Endothelial cell of umbilical vein (primary cell): ENCODE results near the gene CALY. TPM values are rescaled to one million over a fixed set of nuclear protein-coding genes. Genes with fewer than 3 reads are reported as not detected.

Experiments used
- BruUV-seq: library from RNA; stranded (reverse); fragments of 400-500 nt; replicated peaks from 2 replicates; lab custom pipeline; 2021; lab: Mats Ljungman, UMichigan
- CTCF ChIA-PET: fragments of 300-600, 350-600 bp; sonication (Branson Sonifier 250); formaldehyde crosslinking; loops from one replicate; lab custom pipeline; 2021; ENCODE audit warnings: antibody characterized with exemption, inconsistent platforms; lab: Charles Lee
- POLR2A ChIA-PET: fragments of 300-600, 350-600 bp; sonication (Branson Sonifier 250); formaldehyde crosslinking; loops from one replicate; lab custom pipeline; 2021; ENCODE audit warnings: antibody characterized with exemption, inconsistent platforms; lab: Charles Lee
- DNase-seq: peaks from one replicate; pipeline ENCODE4 v3.0.0-alpha.2; 2011; ENCODE audit warnings: low read depth, low spot score
- FAIRE-seq: peaks from 2 replicates; lab custom pipeline; 2011; peaks lifted over from hg19 to GRCh38; lab: Jason Lieb, UNC
- H2AFZ ChIP-seq: 2 replicates; pipeline ENCODE4 v1.6.0; 2012; ENCODE audit warnings: low read depth, low read length, control low read depth, inconsistent platforms
- H3K27ac ChIP-seq: 2 replicates; pipeline ENCODE4 v1.5.1; 2011; ENCODE audit warnings: low read depth, mild to moderate bottlenecking, control low read depth, low read length, moderate library complexity; ENCODE audit not compliant: insufficient read depth
- H3K27me3 ChIP-seq, 2 experiments: 2 replicates each; pipeline versions ENCODE4 v1.6.0 to v1.6.1; 2011; ENCODE audit warnings: low read length in 2 of 2, mixed read lengths in 1 of 2; ENCODE audit not compliant: control insufficient read depth in 2 of 2, insufficient read depth in 2 of 2
- H3K36me3 ChIP-seq, 2 experiments: 2 replicates in 1 of 2; 3 replicates in 1 of 2; pipeline ENCODE4 v1.5.1; 2011; ENCODE audit warnings: low read length in 2 of 2, mild to moderate bottlenecking in 1 of 2, moderate library complexity in 1 of 2; ENCODE audit not compliant: control insufficient read depth in 2 of 2, insufficient read depth in 2 of 2; ENCODE audit errors: extremely low read depth in 1 of 2
- H3K4me1 ChIP-seq: 3 replicates; pipeline ENCODE4 v1.5.1; 2011; ENCODE audit warnings: mild to moderate bottlenecking, low read length; ENCODE audit not compliant: control insufficient read depth, insufficient read depth; ENCODE audit errors: extremely low read depth
- H3K4me2 ChIP-seq: 2 replicates; pipeline ENCODE4 v1.6.1; 2011; ENCODE audit warnings: low read length, control low read depth, mixed read lengths; ENCODE audit not compliant: insufficient read depth
- H3K4me3 ChIP-seq, 3 experiments: fragments of 200-600 bp in 1 of 3; sonication (generic), shearing (Covaris generic) in 1 of 3; replicated peaks in 1 of 3; 2 replicates each; pipeline ENCODE4 v1.5.1; 2011 to 2016; ENCODE audit warnings: control low read depth in 3 of 3, low read length in 3 of 3, mild to moderate bottlenecking in 2 of 3, inconsistent platforms in 1 of 3, low read depth in 1 of 3, moderate library complexity in 1 of 3; ENCODE audit not compliant: insufficient read depth in 1 of 3
- H3K79me2 ChIP-seq: 2 replicates; pipeline ENCODE4 v1.6.0; 2012; ENCODE audit warnings: low read length, inconsistent platforms; ENCODE audit not compliant: control insufficient read depth, insufficient read depth
- H3K9ac ChIP-seq: replicated peaks from 2 replicates; pipeline ENCODE3; 2011; ENCODE audit warnings: low read length, control low read depth; ENCODE audit not compliant: insufficient read depth; ENCODE audit errors: extremely low read depth
- H3K9me1 ChIP-seq: replicated peaks from 3 replicates; pipeline ENCODE4 v1.6.0; 2011; ENCODE audit warnings: mild to moderate bottlenecking, low read length; ENCODE audit not compliant: control insufficient read depth, insufficient read depth; ENCODE audit errors: extremely low read depth
- H3K9me3 ChIP-seq: replicated peaks from 2 replicates; pipeline ENCODE4 v1.5.1; 2012; ENCODE audit warnings: low read length, inconsistent platforms; ENCODE audit not compliant: control insufficient read depth, insufficient read depth
- H4K20me1 ChIP-seq: replicated peaks from 2 replicates; pipeline ENCODE3; 2011; ENCODE audit warnings: mild to moderate bottlenecking, low read length; ENCODE audit not compliant: control insufficient read depth, insufficient read depth; ENCODE audit errors: extremely low read depth
- EZH2 ChIP-seq: IDR thresholded peaks from 2 replicates; pipeline ENCODE4 v1.6.1; 2012; ENCODE audit warnings: borderline replicate concordance, low read depth, mild to moderate bottlenecking, moderate library complexity, low read length, inconsistent platforms; ENCODE audit not compliant: severe bottlenecking
- FOS ChIP-seq: IDR thresholded peaks from 2 replicates; pipeline ENCODE4 v1.6.1; 2011; ENCODE audit warnings: mild to moderate bottlenecking, low read length, moderate library complexity, borderline replicate concordance; ENCODE audit not compliant: insufficient read depth
- GATA2 ChIP-seq: IDR thresholded peaks from 2 replicates; pipeline ENCODE4 v1.7.0; 2011; ENCODE audit warnings: low read depth, mild to moderate bottlenecking, moderate library complexity, mixed read lengths, low read length; ENCODE audit not compliant: insufficient read length, insufficient read depth
- JUN ChIP-seq: IDR thresholded peaks from 2 replicates; pipeline ENCODE4 v1.6.1; 2011; ENCODE audit warnings: borderline replicate concordance, low read depth; ENCODE audit not compliant: insufficient read length, insufficient read depth
- MYC ChIP-seq: IDR thresholded peaks from one replicate; pipeline ENCODE4 v1.6.1; 2011; ENCODE audit warnings: mild to moderate bottlenecking, low read depth, low read length
- POLR2A ChIP-seq: IDR thresholded peaks from 2 replicates; pipeline ENCODE4 v1.6.1; 2012; ENCODE audit warnings: low read depth, mild to moderate bottlenecking, control low read depth, low read length
- POLR2AphosphoS5 ChIP-seq: IDR thresholded peaks from 2 replicates; pipeline ENCODE4 v1.6.1; 2012; ENCODE audit warnings: low read depth, mild to moderate bottlenecking, control low read depth, low read length, moderate library complexity; ENCODE audit not compliant: insufficient read depth
- dilution Hi-C: fragments of 300-500 bp; cut with MboI; formaldehyde crosslinking; loops from one replicate; pipeline ENCODE4 v1.15.0; 2019; ENCODE audit warnings: low sequenced_read_pairs; ENCODE audit not compliant: extremely low pct_ligation_motif_present
- intact Hi-C: fragments of 100-400 bp; cut with micrococcal nuclease; formaldehyde crosslinking; loops from one replicate; pipeline ENCODE4 v1.10.0; 2022
- polyA plus RNA-seq, 4 experiments: library from polyadenylated mRNA; depleted of rRNA in 3 of 4; stranded (reverse) in 3 of 4; unstranded in 1 of 4; fragments of >200 nt; gene quantifications; 2 replicates each; pipeline versions ENCODE4 v1.2.1 to v1.2.3, GENCODE V29; 2011 to 2012; ENCODE audit warnings: missing spikeins in 1 of 4
- total RNA-seq: library from RNA; stranded (reverse); gene quantifications from 2 replicates; pipeline ENCODE4 v1.2.3, GENCODE V29; 2021
- TF ChIP-seq, protein P1 (sequence below), 2 donors: IDR thresholded peaks; 1 replicate in 1 of 2; 2 replicates in 1 of 2; pipeline ENCODE4 v1.5.1; 2011; ENCODE audit warnings: low read length in 2 of 2, mild to moderate bottlenecking in 2 of 2, moderate library complexity in 2 of 2, control low read depth in 1 of 2, inconsistent platforms in 1 of 2, low read depth in 1 of 2; ENCODE audit not compliant: insufficient read depth in 1 of 2; ENCODE audit errors: extremely low read depth in 1 of 2
- TF ChIP-seq, protein P2 (sequence below): IDR thresholded peaks from 2 replicates; pipeline ENCODE4 v1.6.1; 2011; ENCODE audit not compliant: insufficient read depth, insufficient read length

Gene CALY
- total and polyA plus RNA-seq, 2 donors (not counting 3 experiments of a cell fraction or from before 2014, with no cell fraction given) = not detected

DNA sequence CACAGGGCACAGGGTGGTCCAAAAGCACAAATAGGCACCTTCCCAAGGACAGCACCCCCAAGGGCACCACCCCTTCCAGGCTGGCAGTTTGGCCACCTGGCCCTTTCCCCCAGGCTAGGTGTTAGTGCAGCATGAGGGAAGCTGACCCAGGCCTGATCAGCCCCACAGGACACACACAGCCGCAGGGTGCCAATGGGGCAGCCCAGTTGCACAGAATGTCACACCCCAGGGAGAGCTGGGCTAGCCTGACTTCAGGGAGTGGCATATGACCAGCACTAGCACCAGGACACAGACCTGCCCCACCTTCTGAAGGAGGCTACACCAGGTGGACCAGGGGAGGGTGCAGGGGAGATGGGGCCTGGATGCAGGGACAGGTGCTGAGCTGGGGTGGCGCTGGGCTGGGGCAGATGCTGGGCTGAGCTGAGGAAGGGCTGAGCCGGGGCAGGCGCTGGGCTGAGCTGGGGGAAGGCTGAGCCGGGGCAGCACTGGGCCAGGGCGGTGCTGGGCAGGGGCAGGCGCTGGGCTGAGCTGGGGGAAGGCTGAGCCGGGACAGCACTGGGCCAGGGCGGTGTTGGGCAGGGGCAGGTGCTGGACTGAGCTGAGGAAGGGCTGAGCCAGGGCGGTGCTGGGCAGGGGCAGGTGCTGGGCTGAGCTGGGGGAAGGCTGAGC is 56.2 kb downstream of the CALY start:
- Histone ChIP-seq H3K9ac (no peak overlapping the region), H3K9me3 (no peaks in the 10 kb centered on the region), H4K20me1 (no peaks in the 10 kb centered on the region), H3K9me1 (no peaks in the 10 kb centered on the region), H3K79me2 (no peaks in the 10 kb centered on the region), H3K36me3 (peaks cover 4 to 37% of the 10 kb centered on the region in 2 experiments), H3K27ac (no peak overlapping the region), H3K4me1 (no peaks in the 10 kb centered on the region), H3K4me2 (no peak overlapping the region), H3K4me3 (no peak overlapping the region), H3K27me3 (peaks cover 5 to 10% of the 10 kb centered on the region in 2 experiments), H2AFZ (no peak overlapping the region)
- ChIA-PET CTCF (no interaction called here), POLR2A (no interaction called here)
- DNase-seq = no peak
- no peak for FAIRE-seq
- intact Hi-C loops (no loop called here), dilution Hi-C loops (no loop called here)
- no peak for TF ChIP-seq EZH2
- no peak for TF ChIP-seq MYC
- TF ChIP-seq, protein P1, sequence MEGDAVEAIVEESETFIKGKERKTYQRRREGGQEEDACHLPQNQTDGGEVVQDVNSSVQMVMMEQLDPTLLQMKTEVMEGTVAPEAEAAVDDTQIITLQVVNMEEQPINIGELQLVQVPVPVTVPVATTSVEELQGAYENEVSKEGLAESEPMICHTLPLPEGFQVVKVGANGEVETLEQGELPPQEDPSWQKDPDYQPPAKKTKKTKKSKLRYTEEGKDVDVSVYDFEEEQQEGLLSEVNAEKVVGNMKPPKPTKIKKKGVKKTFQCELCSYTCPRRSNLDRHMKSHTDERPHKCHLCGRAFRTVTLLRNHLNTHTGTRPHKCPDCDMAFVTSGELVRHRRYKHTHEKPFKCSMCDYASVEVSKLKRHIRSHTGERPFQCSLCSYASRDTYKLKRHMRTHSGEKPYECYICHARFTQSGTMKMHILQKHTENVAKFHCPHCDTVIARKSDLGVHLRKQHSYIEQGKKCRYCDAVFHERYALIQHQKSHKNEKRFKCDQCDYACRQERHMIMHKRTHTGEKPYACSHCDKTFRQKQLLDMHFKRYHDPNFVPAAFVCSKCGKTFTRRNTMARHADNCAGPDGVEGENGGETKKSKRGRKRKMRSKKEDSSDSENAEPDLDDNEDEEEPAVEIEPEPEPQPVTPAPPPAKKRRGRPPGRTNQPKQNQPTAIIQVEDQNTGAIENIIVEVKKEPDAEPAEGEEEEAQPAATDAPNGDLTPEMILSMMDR (IDR thresholded peaks at IDR 0.05; ENCODE audit: extremely low read depth in 1 of 2, insufficient read depth in 1 of 2, low read depth in 1 of 2, low read length in 2 of 2) = no peak
- TF ChIP-seq GATA2 = no peak
- TF ChIP-seq JUN = no peak
- TF ChIP-seq POLR2AphosphoS5 = no peak
- no peak for TF ChIP-seq FOS
- no peak for TF ChIP-seq POLR2A
- TF ChIP-seq, protein P2, sequence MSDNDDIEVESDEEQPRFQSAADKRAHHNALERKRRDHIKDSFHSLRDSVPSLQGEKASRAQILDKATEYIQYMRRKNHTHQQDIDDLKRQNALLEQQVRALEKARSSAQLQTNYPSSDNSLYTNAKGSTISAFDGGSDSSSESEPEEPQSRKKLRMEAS = no peak
- no TSS peak for BruUV-seq
